GM21367 (cell line): ENCODE data around the gene ABCC6.
"Not testable (repeated sequence)": the region's sequence is repeated elsewhere in the genome, so short reads cannot be mapped to it uniquely, and the experiment has no call there.

ENCODE experiments used
- ATAC-seq: cut with Tn5 transposase; IDR thresholded peaks from one replicate; pipeline ENCODE4 v1.9.1; 2021; ENCODE audit not compliant: unreplicated experiment

ABCC6 gene

GRCh38 chr16:16222850-16223661 lies at the start of gene ABCC6:
ABCC6 (minus strand) TSS chr16:16223494; CDS start chr16:16223434, 60 bp downstream.
- not testable (repeated sequence) for ATAC-seq

GRCh38 chr16:16272573-16273221 lies 49.4 kb upstream of the ABCC6 start:
- ATAC-seq, result not testable (repeated sequence)

GRCh38 chr16:16271658-16272057 lies 48.4 kb upstream of the ABCC6 start:
- ATAC-seq, result not testable (repeated sequence)

GRCh38 chr16:16268185-16268808 lies 45.0 kb upstream of the ABCC6 start:
- not testable (repeated sequence) for ATAC-seq

- ATAC-seq, result not testable (repeated sequence)
Observed at GRCh38 chr16:16267708-16268107, 44.4 kb upstream of the ABCC6 start.

GRCh38 chr16:16265044-16265443 lies 41.8 kb upstream of the ABCC6 start:
- ATAC-seq, result not testable (repeated sequence)

- not testable (repeated sequence) for ATAC-seq
Observed at GRCh38 chr16:16263947-16264346, 40.7 kb upstream of the ABCC6 start.

GRCh38 chr16:16262954-16263555 lies 39.8 kb upstream of the ABCC6 start:
- not testable (repeated sequence) for ATAC-seq

- not testable (repeated sequence) for ATAC-seq
Observed at GRCh38 chr16:16259971-16260370, 36.7 kb upstream of the ABCC6 start.

GRCh38 chr16:16258822-16259221 lies 35.5 kb upstream of the ABCC6 start:
- not testable (repeated sequence) for ATAC-seq

GRCh38 chr16:16257301-16257923 lies 34.1 kb upstream of the ABCC6 start:
- not testable (repeated sequence) for ATAC-seq

GRCh38 chr16:16252377-16252776 lies 29.1 kb upstream of the ABCC6 start:
- not testable (repeated sequence) for ATAC-seq

- not testable (repeated sequence) for ATAC-seq
Observed at GRCh38 chr16:16249621-16250330, 26.5 kb upstream of the ABCC6 start.

GRCh38 chr16:16247439-16247838 lies 24.1 kb upstream of the ABCC6 start:
- not testable (repeated sequence) for ATAC-seq

GRCh38 chr16:16246578-16247262 lies 23.4 kb upstream of the ABCC6 start:
- ATAC-seq, result not testable (repeated sequence)

- not testable (repeated sequence) for ATAC-seq
Observed at GRCh38 chr16:16243886-16244285, 20.6 kb upstream of the ABCC6 start.

- ATAC-seq, result not testable (repeated sequence)
Observed at GRCh38 chr16:16240667-16241066, 17.4 kb upstream of the ABCC6 start.

- ATAC-seq, result not testable (repeated sequence)
Observed at GRCh38 chr16:16237738-16238137, 14.4 kb upstream of the ABCC6 start.

- ATAC-seq, result not testable (repeated sequence)
Observed at GRCh38 chr16:16237071-16237470, 13.8 kb upstream of the ABCC6 start.
